ENCODE data around the gene ARPC5. TPM values are rescaled to one million over a fixed set of nuclear protein-coding genes. Genes with fewer than 3 reads are reported as not detected.

ARPC5 gene
- total and polyA plus RNA-seq, 2 experiments from 2014 or later, result 77.3 to 179 TPM

- no peak for TF ChIP-seq CTCF (IDR thresholded peaks at IDR 0.05; ENCODE audit: low read depth, low read length)
- Histone ChIP-seq H3K27me3 (no peaks in the 10 kb centered on the region), H3K27ac (no peak overlapping the region), H3K36me3 (no peaks in the 10 kb centered on the region), H3K4me3 (no peak overlapping the region), H3K4me1 (ENCODE audit: low read depth) (peaks cover 16% of the 10 kb centered on the region), H3K9me3 (ENCODE audit: low read depth) (no peaks in the 10 kb centered on the region)
- DNase-seq (ENCODE audit: low read depth in 1 of 2, low spot score in 1 of 2), result no peak
These were observed 62.9 kb downstream of the ARPC5 start for GRCh38 chr1:183572721-183573120.

GRCh38 chr1:183571678-183572268 is 63.8 kb downstream of the ARPC5 start:
- Histone ChIP-seq H3K4me1 (ENCODE audit: low read depth) (peaks cover 7% of the 10 kb centered on the region), H3K27ac (no peak overlapping the region), H3K9me3 (ENCODE audit: low read depth) (no peaks in the 10 kb centered on the region), H3K36me3 (no peaks in the 10 kb centered on the region), H3K4me3 (no peak overlapping the region), H3K27me3 (no peaks in the 10 kb centered on the region)
- no peak for TF ChIP-seq CTCF (IDR thresholded peaks at IDR 0.05; ENCODE audit: low read depth, low read length)
- DNase-seq (ENCODE audit: low read depth in 1 of 2, low spot score in 1 of 2), result no peak

Other genes starting within 250 kb of the ARPC5 start
- gene NMNAT2, start 217.4 kb downstream of the ARPC5 start, total RNA-seq, result 0.12 and 1.3 TPM in 2 replicates
- gene NMNAT2, start 217.4 kb downstream of the ARPC5 start, polyA plus RNA-seq, result not detected in 2 replicates
- gene SMG7, start 163.3 kb downstream of the ARPC5 start, total RNA-seq, result 31.1 and 38.8 TPM in 2 replicates
- 30.9 and 31.9 TPM in 2 replicates for gene SMG7, start 163.3 kb downstream of the ARPC5 start, polyA plus RNA-seq
- 0.06 and 0.60 TPM in 2 replicates for gene NCF2, start 45.3 kb downstream of the ARPC5 start, total RNA-seq
- 0.19 and 1.5 TPM in 2 replicates for gene NCF2, start 45.3 kb downstream of the ARPC5 start, polyA plus RNA-seq
- not detected in 2 replicates for gene APOBEC4, start 17.5 kb upstream of the ARPC5 start, total RNA-seq
- gene APOBEC4, start 17.5 kb upstream of the ARPC5 start, polyA plus RNA-seq, result 0.42 TPM in 1 of 2 replicates, not detected in the other
- 20.6 and 22.8 TPM in 2 replicates for gene RGL1, start 169.3 kb upstream of the ARPC5 start, total RNA-seq
- gene RGL1, start 169.3 kb upstream of the ARPC5 start, polyA plus RNA-seq, result 21.6 and 24.1 TPM in 2 replicates